GM12878 (cell line): ENCODE data around the gene TK1. TPM values are rescaled to one million over a fixed set of nuclear protein-coding genes. Genes with fewer than 3 reads are reported as not detected.

Experiments
- ATAC-seq: fragments of 200-7000 bp; cut with Tn5 transposase; 3 replicates; pipeline ENCODE4 v1.9.1; 2020; ENCODE audit warnings: mild to moderate bottlenecking, moderate library complexity
- BruUV-seq: library from RNA; stranded (reverse); fragments of 400-500 nt; replicated peaks from 2 replicates; lab custom pipeline; 2021; lab: Mats Ljungman, UMichigan
- CTCF ChIA-PET: fragments of 300-600 bp; sonication (Branson Sonifier 250); formaldehyde crosslinking; extraction: SDS; loops from one replicate; lab custom pipeline; 2021; ENCODE audit warnings: inconsistent platforms; lab: Yijun Ruan, JAX
- POLR2A ChIA-PET: fragments of 350-600 bp; formaldehyde crosslinking; extraction: SDS; loops from one replicate; lab custom pipeline; 2021; ENCODE audit warnings: inconsistent platforms; lab: Charles Lee
- RAD21 ChIA-PET: fragments of 300-600 bp; sonication (Branson Sonifier 250); formaldehyde crosslinking; loops from one replicate; lab custom pipeline; 2023; ENCODE audit warnings: antibody characterized with exemption; ENCODE audit not compliant: unreplicated experiment; lab: Charles Lee
- SMC1A ChIA-PET: fragments of 300-600 bp; sonication (Branson Sonifier 250); formaldehyde crosslinking; loops from one replicate; lab custom pipeline; 2023; ENCODE audit not compliant: unreplicated experiment, uncharacterized antibody; lab: Charles Lee
- DNase-seq: peaks from one replicate; pipeline ENCODE4 v3.0.0-alpha.2; 2011; ENCODE audit warnings: low read depth, low spot score
- FAIRE-seq: peaks from 3 replicates; lab custom pipeline; 2011; peaks lifted over from hg19 to GRCh38; lab: Jason Lieb, UNC
- H2AFZ ChIP-seq: 2 replicates; pipeline ENCODE4 v1.6.0; 2011; ENCODE audit warnings: low read depth, low read length, control low read depth; ENCODE audit not compliant: control insufficient read depth
- H3K27ac ChIP-seq: 2 replicates; pipeline ENCODE4 v1.5.1; 2011; ENCODE audit warnings: control low read depth; ENCODE audit not compliant: control insufficient read depth, insufficient read depth
- H3K27me3 ChIP-seq, 2 experiments: replicated peaks in 1 of 2; 2 replicates each; pipeline versions ENCODE4 v1.6.0 to v1.6.1; 2011; ENCODE audit warnings: low read length in 1 of 2; ENCODE audit not compliant: control insufficient read depth in 2 of 2, insufficient read depth in 2 of 2
- H3K36me3 ChIP-seq, 2 experiments: 2 replicates each; pipeline ENCODE4 v1.5.1; 2011; ENCODE audit warnings: low read length in 1 of 2; ENCODE audit not compliant: control insufficient read depth in 2 of 2, insufficient read depth in 2 of 2
- H3K4me1 ChIP-seq: 2 replicates; pipeline ENCODE4 v1.6.1; 2011; ENCODE audit warnings: mild to moderate bottlenecking, low read length, moderate library complexity, mixed read lengths; ENCODE audit not compliant: control insufficient read depth, insufficient read depth
- H3K4me2 ChIP-seq: 2 replicates; pipeline ENCODE4 v1.6.0; 2011; ENCODE audit warnings: control low read depth; ENCODE audit not compliant: control insufficient read depth, insufficient read depth
- H3K4me3 ChIP-seq: fragments of 200-600 bp; sonication (generic); 2 replicates; pipeline ENCODE4 v1.5.1; 2016
- H3K79me2 ChIP-seq: 2 replicates; pipeline ENCODE4 v1.6.0; 2011; ENCODE audit warnings: low read length; ENCODE audit not compliant: control insufficient read depth, insufficient read depth
- H3K9ac ChIP-seq: 2 replicates; pipeline ENCODE4 v1.8.0; 2011; ENCODE audit warnings: low read length, control low read depth, mixed read lengths; ENCODE audit not compliant: control insufficient read depth, insufficient read depth
- H3K9me3 ChIP-seq: replicated peaks from 3 replicates; pipeline ENCODE4 v1.5.1; 2011; ENCODE audit warnings: mild to moderate bottlenecking, low read length; ENCODE audit not compliant: control insufficient read depth, insufficient read depth
- H4K20me1 ChIP-seq: 2 replicates; pipeline ENCODE4 v1.6.0; 2011; ENCODE audit not compliant: control insufficient read depth, insufficient read depth
- CTCF ChIP-seq, 3 experiments: IDR thresholded peaks in 2 of 3; conservative IDR thresholded peaks in 1 of 3; 2 replicates each; pipeline ENCODE4 v1.5.1; 2011; ENCODE audit warnings: low read depth in 3 of 3, low read length in 3 of 3, mild to moderate bottlenecking in 3 of 3, control low read depth in 2 of 3, moderate library complexity in 2 of 3, inconsistent platforms in 1 of 3, mixed read lengths in 1 of 3; ENCODE audit not compliant: control insufficient read depth in 2 of 3, insufficient read depth in 1 of 3; ENCODE audit errors: extremely low read depth in 1 of 3
- ELK1 ChIP-seq: IDR thresholded peaks from 2 replicates; pipeline ENCODE4 v1.6.1; 2012; ENCODE audit warnings: low read depth, low read length, improper control_type of control experiment
- MTA3 ChIP-seq: IDR thresholded peaks from 2 replicates; pipeline ENCODE4 v1.6.1; 2012; ENCODE audit warnings: low read length, inconsistent platforms, borderline replicate concordance
- MYB ChIP-seq: fragments of 150-350 bp; IDR thresholded peaks from 2 replicates; pipeline ENCODE4 v1.6.1; 2014; ENCODE audit warnings: mild to moderate bottlenecking, low read depth, low read length, borderline replicate concordance
- NFIC ChIP-seq: IDR thresholded peaks from 2 replicates; pipeline ENCODE4 v1.6.1; 2012; ENCODE audit warnings: low read depth, mild to moderate bottlenecking, inconsistent platforms, low read length, moderate library complexity
- PAX8 ChIP-seq: fragments of 450-650 bp; IDR thresholded peaks from 2 replicates; pipeline ENCODE4 v1.6.1; 2017; ENCODE audit warnings: mild to moderate bottlenecking, moderate library complexity
- POLR2AphosphoS5 ChIP-seq: IDR thresholded peaks from 2 replicates; pipeline ENCODE4 v1.6.1; 2011; ENCODE audit warnings: mild to moderate bottlenecking, low read length, inconsistent platforms
- SIN3A ChIP-seq: IDR thresholded peaks from 2 replicates; pipeline ENCODE4 v1.6.1; 2012; ENCODE audit warnings: low read depth, low read length, improper control_type of control experiment
- SIX5 ChIP-seq: IDR thresholded peaks from 2 replicates; pipeline ENCODE4 v1.6.1; 2011; ENCODE audit warnings: mild to moderate bottlenecking, low read depth, low read length, moderate library complexity; ENCODE audit not compliant: severe bottlenecking
- SP1 ChIP-seq: IDR thresholded peaks from one replicate; pipeline ENCODE4 v1.6.1; 2011; ENCODE audit warnings: low read depth, low read length
- TBL1XR1 ChIP-seq: IDR thresholded peaks from 2 replicates; pipeline ENCODE4 v1.6.1; 2012; ENCODE audit warnings: low read depth, low read length, improper control_type of control experiment
- WGBS: methylation state at CpG from one replicate; pipeline ENCODE4 v1.1.6; 2016; ENCODE audit warnings: low lambda C conversion rate; ENCODE audit not compliant: insufficient replicate concordance, insufficient coverage; ENCODE audit errors: missing lambda C conversion rate; 5-methylcytosine and 5-hydroxymethylcytosine counted together
- in situ Hi-C: fragments of 300-500 bp; cut with MboI; formaldehyde crosslinking; loops from 9 replicates; pipeline ENCODE4 v1.14.3; 2018; ENCODE audit warnings: mixed read lengths
- intact Hi-C: fragments of 100-400 bp; cut with micrococcal nuclease; formaldehyde crosslinking; loops from one replicate; pipeline ENCODE4 v1.14.2; 2022; ENCODE audit not compliant: unreplicated experiment
- polyA plus RNA-seq, 11 experiments: library from polyadenylated mRNA; depleted of rRNA in 4 of 11; unstranded in 6 of 11; stranded (reverse) in 5 of 11; fragments of >200 nt; fragmentation: Nextera tagmentation in 4 of 11; fragmentation: Illumina TruSeq in 1 of 11; extraction: Ambion mirVana in 4 of 11; extraction: Trizol in 1 of 11; gene quantifications; 1 replicate in 1 of 11; 2 replicates in 10 of 11; pipeline versions ENCODE4 v1.2.1 to v1.2.3, GENCODE V29; 2011 to 2016; ENCODE audit warnings: inconsistent platforms in 2 of 11, missing spikeins in 2 of 11, low read depth in 1 of 11
- total RNA-seq, 4 experiments: library from RNA; depleted of rRNA in 3 of 4; stranded (reverse); fragments of >200 nt in 3 of 4; fragmentation: Illumina TruSeq in 1 of 4; extraction: Trizol in 1 of 4; gene quantifications; 2 replicates each; pipeline versions ENCODE4 v1.2.1 to v1.2.3, GENCODE V29; 2013 to 2021
- TF ChIP-seq, protein P1 (sequence below): IDR thresholded peaks from 2 replicates; pipeline ENCODE4 v1.6.1; 2012; ENCODE audit warnings: low read length, inconsistent platforms

Gene TK1
- total and polyA plus RNA-seq, 10 of the 15 experiments (the other 5 are each of a cell fraction or from before 2014, with no cell fraction given), result 4.6 to 175 (median 77.9) TPM

GRCh38 chr17:78135858-78136500 lies 50.9 kb downstream of the TK1 start:
- 94% methylated on average over 9 of the region's 9 CpGs for WGBS
- DNase-seq, result no peak
- intact Hi-C loops, result loop anchor here (2.0 kb wide), 1 partner anchor 37 kb away; no protein-coding TSS in a partner anchor
- ChIA-PET RAD21 (interaction anchor here (0.6 to 6.8 kb wide), 5 partner anchors 11 to 116 kb away, joined by 3 to 83 read pairs (median 4); no protein-coding TSS in a partner anchor), SMC1A (interaction anchor here (0.7 to 5.1 kb wide), 14 partner anchors 8 to 116 kb away, joined by 3 to 51 read pairs (median 4); no protein-coding TSS in a partner anchor), CTCF (interaction anchor here (0.6 to 9.5 kb wide), 19 partner anchors 8 to 122 kb away, joined by 3 to 132 read pairs (median 10); partner anchors contain the start of genes AFMID, C17orf99, SYNGR2 and TK1), POLR2A (interaction anchor here (0.6 to 3.7 kb wide), 9 partner anchors 9 to 116 kb away, joined by 3 to 16 read pairs (median 3); no protein-coding TSS in a partner anchor)
- Histone ChIP-seq H3K27ac (no peak overlapping the region), H4K20me1 (no peaks in the 10 kb centered on the region), H3K27me3 (no peaks in the 10 kb centered on the region), H3K4me1 (peaks cover 57% of the 10 kb centered on the region)
- in situ Hi-C loops, result no loop called here
- TF ChIP-seq CTCF (IDR thresholded peaks at IDR 0.05 in 2 of 3, conservative IDR thresholded peaks at IDR 0.05 in 1 of 3; ENCODE audit: control insufficient read depth in 2 of 3, extremely low read depth in 1 of 3, insufficient read depth in 1 of 3, low read depth in 3 of 3, low read length in 3 of 3) (no peak), MTA3 (no peak), POLR2AphosphoS5 (no peak), SIN3A (no peak), ELK1 (no peak), NFIC (no peak), SIX5 (no peak), PAX8 (no peak), MYB (no peak), SP1 (no peak), TBL1XR1 (no peak)
- TF ChIP-seq, protein P1, sequence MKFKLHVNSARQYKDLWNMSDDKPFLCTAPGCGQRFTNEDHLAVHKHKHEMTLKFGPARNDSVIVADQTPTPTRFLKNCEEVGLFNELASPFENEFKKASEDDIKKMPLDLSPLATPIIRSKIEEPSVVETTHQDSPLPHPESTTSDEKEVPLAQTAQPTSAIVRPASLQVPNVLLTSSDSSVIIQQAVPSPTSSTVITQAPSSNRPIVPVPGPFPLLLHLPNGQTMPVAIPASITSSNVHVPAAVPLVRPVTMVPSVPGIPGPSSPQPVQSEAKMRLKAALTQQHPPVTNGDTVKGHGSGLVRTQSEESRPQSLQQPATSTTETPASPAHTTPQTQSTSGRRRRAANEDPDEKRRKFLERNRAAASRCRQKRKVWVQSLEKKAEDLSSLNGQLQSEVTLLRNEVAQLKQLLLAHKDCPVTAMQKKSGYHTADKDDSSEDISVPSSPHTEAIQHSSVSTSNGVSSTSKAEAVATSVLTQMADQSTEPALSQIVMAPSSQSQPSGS, result no peak
- TF ChIP-seq, all 136 proteins: peak for 0
- Histone ChIP-seq H3K9me3 (no peaks in the 10 kb centered on the region), H3K4me3 (no peak overlapping the region), H3K36me3 (peaks cover 13 to 16% of the 10 kb centered on the region in 2 experiments; a peak in 3 of 4 replicates), H3K9ac (no peak overlapping the region), H2AFZ (no peak overlapping the region), H3K79me2 (peaks cover 51% of the 10 kb centered on the region), H3K4me2 (no peak overlapping the region)
- FAIRE-seq, result no peak
- no TSS peak for BruUV-seq
- ATAC-seq, result no peak
